KOPT-K1 (cell line): ENCODE results near the gene ITPR2.
"Not testable (repeated sequence)": the region's sequence is repeated elsewhere in the genome, so short reads cannot be mapped to it uniquely, and the experiment has no call there.

Source experiments
- H3K27ac ChIP-seq: fragments of 200-600 bp; sonication (generic); 2 replicates; pipeline ENCODE4 v1.5.1; 2016; ENCODE audit warnings: antibody characterized with exemption, mild to moderate bottlenecking, low read depth, low read length; ENCODE audit not compliant: poor library complexity, severe bottlenecking
- H3K36me3 ChIP-seq: fragments of 200-600 bp; sonication (generic); 2 replicates; pipeline ENCODE4 v1.5.1; 2017; ENCODE audit warnings: antibody characterized with exemption, mild to moderate bottlenecking, low read length, moderate library complexity; ENCODE audit not compliant: insufficient read depth
- H3K9me3 ChIP-seq: fragments of 200-600 bp; sonication (generic); 2 replicates; pipeline ENCODE4 v1.5.1; 2017; ENCODE audit warnings: antibody characterized with exemption, low read length, mild to moderate bottlenecking; ENCODE audit not compliant: insufficient read depth, poor library complexity, severe bottlenecking

Gene ITPR2

GRCh38 chr12:26335651-26336050 lies 497.3 kb downstream of the ITPR2 start:
- no peaks in the 10 kb centered on the region for H3K36me3 ChIP-seq
- no peaks in the 10 kb centered on the region for H3K9me3 ChIP-seq
- H3K27ac ChIP-seq, result no peak overlapping the region

GRCh38 chr12:26334621-26335124 lies 498.3 kb downstream of the ITPR2 start:
- no peak overlapping the region for H3K27ac ChIP-seq
- H3K9me3 ChIP-seq, result no peaks in the 10 kb centered on the region
- no peaks in the 10 kb centered on the region for H3K36me3 ChIP-seq

GRCh38 chr12:26331960-26332359 lies 501.0 kb downstream of the ITPR2 start:
- no peaks in the 10 kb centered on the region for H3K36me3 ChIP-seq
- H3K9me3 ChIP-seq, result no peaks in the 10 kb centered on the region
- no peak overlapping the region for H3K27ac ChIP-seq

- H3K36me3 ChIP-seq, result no peaks in the 10 kb centered on the region
- no peak overlapping the region for H3K27ac ChIP-seq
- no peaks in the 10 kb centered on the region for H3K9me3 ChIP-seq
Observed at GRCh38 chr12:26331136-26331535, 501.9 kb downstream of the ITPR2 start.

- no peaks in the 10 kb centered on the region for H3K36me3 ChIP-seq
- H3K9me3 ChIP-seq, result no peaks in the 10 kb centered on the region
- no peak overlapping the region for H3K27ac ChIP-seq
Observed at GRCh38 chr12:26327975-26328644, 504.9 kb downstream of the ITPR2 start.

- H3K27ac ChIP-seq, result no peak overlapping the region
Observed at GRCh38 chr12:26323673-26324072, 509.3 kb downstream of the ITPR2 start.

GRCh38 chr12:26319511-26319910 lies 513.5 kb downstream of the ITPR2 start:
- H3K27ac ChIP-seq, result no peak overlapping the region
- H3K36me3 ChIP-seq, result no peaks in the 10 kb centered on the region
- no peaks in the 10 kb centered on the region for H3K9me3 ChIP-seq

More at GRCh38 chr12:26323673-26324072, 509.3 kb downstream of the ITPR2 start:
- H3K36me3 ChIP-seq, result no peaks in the 10 kb centered on the region
- H3K9me3 ChIP-seq, result no peaks in the 10 kb centered on the region

GRCh38 chr12:26318661-26319068 lies 514.3 kb downstream of the ITPR2 start:
- Histone ChIP-seq H3K36me3 (no peaks in the 10 kb centered on the region), H3K27ac (no peak overlapping the region), H3K9me3 (no peaks in the 10 kb centered on the region)

GRCh38 chr12:26317942-26318575 lies 514.9 kb downstream of the ITPR2 start:
- Histone ChIP-seq H3K27ac (no peak overlapping the region), H3K36me3 (no peaks in the 10 kb centered on the region), H3K9me3 (no peaks in the 10 kb centered on the region)

GRCh38 chr12:26314103-26314502 lies 518.9 kb downstream of the ITPR2 start:
- H3K9me3 ChIP-seq, H3K36me3 ChIP-seq: not testable (repeated sequence)

GRCh38 chr12:26310489-26310888 lies 522.5 kb downstream of the ITPR2 start:
- H3K9me3 ChIP-seq, result not testable (repeated sequence)

More at GRCh38 chr12:26314103-26314502, 518.9 kb downstream of the ITPR2 start:
- H3K27ac ChIP-seq, result not testable (repeated sequence)

GRCh38 chr12:26309634-26310033 lies 523.4 kb downstream of the ITPR2 start:
- H3K36me3 ChIP-seq, result no peaks in the 10 kb centered on the region
- H3K27ac ChIP-seq, result no peak overlapping the region
- no peaks in the 10 kb centered on the region for H3K9me3 ChIP-seq

More at GRCh38 chr12:26310489-26310888, 522.5 kb downstream of the ITPR2 start:
- H3K27ac ChIP-seq, H3K36me3 ChIP-seq: not testable (repeated sequence)

- H3K36me3 ChIP-seq, result no peaks in the 10 kb centered on the region
Observed at GRCh38 chr12:26304273-26304672, 528.7 kb downstream of the ITPR2 start.

GRCh38 chr12:26303418-26303817 lies 529.6 kb downstream of the ITPR2 start:
- no peaks in the 10 kb centered on the region for H3K36me3 ChIP-seq
- H3K9me3 ChIP-seq, result no peaks in the 10 kb centered on the region
- H3K27ac ChIP-seq, result no peak overlapping the region

More at GRCh38 chr12:26304273-26304672, 528.7 kb downstream of the ITPR2 start:
- Histone ChIP-seq H3K9me3 (no peaks in the 10 kb centered on the region), H3K27ac (no peak overlapping the region)

- Histone ChIP-seq H3K36me3 (no peaks in the 10 kb centered on the region), H3K9me3 (no peaks in the 10 kb centered on the region), H3K27ac (no peak overlapping the region)
Observed at GRCh38 chr12:26302776-26303175, 530.2 kb downstream of the ITPR2 start.

- H3K27ac ChIP-seq, result no peak overlapping the region
Observed at GRCh38 chr12:26299751-26300150, 533.2 kb downstream of the ITPR2 start.

More at GRCh38 chr12:26299751-26300150, 533.2 kb downstream of the ITPR2 start:
- no peaks in the 10 kb centered on the region for H3K36me3 ChIP-seq
- H3K9me3 ChIP-seq, result no peaks in the 10 kb centered on the region
